GM12874 (cell line): ENCODE measurements around the gene CCND2.

Experiments
- TF ChIP-seq, protein P1 (sequence below): IDR thresholded peaks from 2 replicates; pipeline ENCODE4 v1.5.1; 2011; ENCODE audit warnings: low read depth, mild to moderate bottlenecking, control low read depth, low read length, moderate library complexity; ENCODE audit not compliant: insufficient read depth

The CCND2 gene

GRCh38 chr12:4320497-4320852 is 46.9 kb downstream of the CCND2 start:
- TF ChIP-seq, protein P1, sequence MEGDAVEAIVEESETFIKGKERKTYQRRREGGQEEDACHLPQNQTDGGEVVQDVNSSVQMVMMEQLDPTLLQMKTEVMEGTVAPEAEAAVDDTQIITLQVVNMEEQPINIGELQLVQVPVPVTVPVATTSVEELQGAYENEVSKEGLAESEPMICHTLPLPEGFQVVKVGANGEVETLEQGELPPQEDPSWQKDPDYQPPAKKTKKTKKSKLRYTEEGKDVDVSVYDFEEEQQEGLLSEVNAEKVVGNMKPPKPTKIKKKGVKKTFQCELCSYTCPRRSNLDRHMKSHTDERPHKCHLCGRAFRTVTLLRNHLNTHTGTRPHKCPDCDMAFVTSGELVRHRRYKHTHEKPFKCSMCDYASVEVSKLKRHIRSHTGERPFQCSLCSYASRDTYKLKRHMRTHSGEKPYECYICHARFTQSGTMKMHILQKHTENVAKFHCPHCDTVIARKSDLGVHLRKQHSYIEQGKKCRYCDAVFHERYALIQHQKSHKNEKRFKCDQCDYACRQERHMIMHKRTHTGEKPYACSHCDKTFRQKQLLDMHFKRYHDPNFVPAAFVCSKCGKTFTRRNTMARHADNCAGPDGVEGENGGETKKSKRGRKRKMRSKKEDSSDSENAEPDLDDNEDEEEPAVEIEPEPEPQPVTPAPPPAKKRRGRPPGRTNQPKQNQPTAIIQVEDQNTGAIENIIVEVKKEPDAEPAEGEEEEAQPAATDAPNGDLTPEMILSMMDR = no peak

- TF ChIP-seq, protein P1 = no peak
Observed at GRCh38 chr12:4320853-4321701, 47.5 kb downstream of the CCND2 start, which contains the start of gene TIGAR. TIGAR (plus strand) TSS chr12:4321213; CDS start chr12:4321272, 59 bp downstream.

- TF ChIP-seq, protein P1 = no peak
Observed at GRCh38 chr12:4322726-4323125, 49.2 kb downstream of the CCND2 start.
